Measurements from ENCODE around the gene POLK.

GRCh38 chr5:75545131-75545530 is 33.4 kb downstream of the POLK start:
- TF ChIP-seq CTCF (IDR thresholded peaks at IDR 0.05; ENCODE audit: low read depth, low read length, missing input control) (no peak), JUND (IDR thresholded peaks at IDR 0.05) (no peak), FOXA1 (IDR thresholded peaks at IDR 0.05) (no peak), ZBTB33 (IDR thresholded peaks at IDR 0.05) (no peak), RXRA (IDR thresholded peaks at IDR 0.05) (no peak), REST (IDR thresholded peaks at IDR 0.05) (no peak), RAD21 (IDR thresholded peaks at IDR 0.05) (no peak), TAF1 (conservative IDR thresholded peaks at IDR 0.05) (no peak), YY1 (IDR thresholded peaks at IDR 0.05) (no peak), HNF4G (IDR thresholded peaks at IDR 0.05) (no peak), MAX (IDR thresholded peaks at IDR 0.05) (no peak)
